Astrocyte (in vitro differentiated cells and primary cell): ENCODE results near the gene MYO16. TPM values are rescaled to one million over a fixed set of nuclear protein-coding genes. Genes with fewer than 3 reads are reported as not detected.
A peak's percentile ranks its signal among the peaks of the same experiment; 100 is the strongest.

Experiments
- DNase-seq: peaks from one replicate; pipeline ENCODE4 v3.0.0-alpha.2; 2010; ENCODE audit warnings: low read depth
- FAIRE-seq: peaks from 2 replicates; lab custom pipeline; 2011; peaks lifted over from hg19 to GRCh38; lab: Jason Lieb, UNC
- H2AFZ ChIP-seq: 2 replicates; pipeline ENCODE4 v1.6.0; 2012; ENCODE audit warnings: low read depth, low read length, inconsistent platforms
- H3K27ac ChIP-seq: 2 replicates; pipeline ENCODE4 v1.5.1; 2011; ENCODE audit warnings: low read depth, low read length, inconsistent platforms
- H3K27me3 ChIP-seq: 2 replicates; pipeline ENCODE4 v1.6.0; 2011; ENCODE audit warnings: low read length, inconsistent platforms; ENCODE audit not compliant: insufficient read depth
- H3K36me3 ChIP-seq: 2 replicates; pipeline ENCODE4 v1.5.1; 2011; ENCODE audit warnings: low read length, inconsistent platforms; ENCODE audit not compliant: insufficient read depth
- H3K4me1 ChIP-seq: 2 replicates; pipeline ENCODE4 v1.5.1; 2011; ENCODE audit warnings: low read length, inconsistent platforms; ENCODE audit not compliant: insufficient read depth
- H3K4me2 ChIP-seq: 2 replicates; pipeline ENCODE4 v1.6.0; 2012; ENCODE audit warnings: low read length, inconsistent platforms
- H3K4me3 ChIP-seq: 2 replicates; pipeline ENCODE4 v1.5.1; 2011; ENCODE audit warnings: low read depth, mild to moderate bottlenecking, low read length, inconsistent platforms; ENCODE audit not compliant: insufficient read depth
- H3K79me2 ChIP-seq: 2 replicates; pipeline ENCODE4 v1.6.0; 2012; ENCODE audit warnings: mild to moderate bottlenecking, low read length, inconsistent platforms; ENCODE audit not compliant: insufficient read depth
- H3K9ac ChIP-seq: 2 replicates; pipeline ENCODE4 v1.6.0; 2012; ENCODE audit warnings: mild to moderate bottlenecking, low read length, inconsistent platforms
- H3K9me3 ChIP-seq: 2 replicates; pipeline ENCODE4 v1.5.1; 2012; ENCODE audit warnings: low read depth, mild to moderate bottlenecking, low read length, inconsistent platforms; ENCODE audit not compliant: insufficient read depth
- H4K20me1 ChIP-seq: 2 replicates; pipeline ENCODE4 v1.6.0; 2012; ENCODE audit warnings: low read length, inconsistent platforms; ENCODE audit not compliant: insufficient read depth
- H3K27ac Mint-ChIP-seq: one replicate; pipeline ENCODE4 v1.8.0; 2021; ENCODE audit warnings: mild to moderate bottlenecking, mixed read lengths; ENCODE audit not compliant: unreplicated experiment
- H3K27me3 Mint-ChIP-seq: one replicate; pipeline ENCODE4 v1.8.0; 2021; ENCODE audit warnings: low read depth, mixed read lengths; ENCODE audit not compliant: unreplicated experiment
- H3K36me3 Mint-ChIP-seq: one replicate; pipeline ENCODE4 v1.8.0; 2021; ENCODE audit warnings: low read depth, mixed read lengths; ENCODE audit not compliant: unreplicated experiment
- H3K4me1 Mint-ChIP-seq: one replicate; pipeline ENCODE4 v1.8.0; 2021; ENCODE audit warnings: low read depth, mixed read lengths; ENCODE audit not compliant: unreplicated experiment
- H3K4me3 Mint-ChIP-seq: one replicate; pipeline ENCODE4 v1.8.0; 2021; ENCODE audit warnings: mild to moderate bottlenecking, moderate library complexity, mixed read lengths; ENCODE audit not compliant: unreplicated experiment
- H3K9me3 Mint-ChIP-seq: one replicate; pipeline ENCODE4 v1.8.0; 2021; ENCODE audit warnings: mild to moderate bottlenecking, mixed read lengths; ENCODE audit not compliant: unreplicated experiment
- EZH2 ChIP-seq: IDR thresholded peaks from 2 replicates; pipeline ENCODE4 v1.6.1; 2012; ENCODE audit warnings: mild to moderate bottlenecking, low read length, inconsistent platforms; ENCODE audit not compliant: insufficient read depth
- total RNA-seq: library from RNA; stranded (reverse); gene quantifications from 2 replicates; pipeline ENCODE4 v1.2.1, GENCODE V29; 2021
- TF ChIP-seq, protein P1 (sequence below): IDR thresholded peaks from 2 replicates; pipeline ENCODE4 v1.5.1; 2011; ENCODE audit warnings: low read depth, mild to moderate bottlenecking, inconsistent platforms, low read length, moderate library complexity; ENCODE audit not compliant: insufficient read depth

MYO16 gene
- total RNA-seq, 1 donor from 2014 or later: 0.14 TPM

GRCh38 chr13:109146912-109147647, 517.7 kb downstream of the MYO16 start:
- Histone ChIP-seq H3K27ac (peak overlapping the region; percentile 82), H3K4me1 (peaks cover 29% of the 10 kb centered on the region), H3K4me3 (no peak overlapping the region), H2AFZ (peak overlapping the region; percentile 13), H3K4me2 (peak overlapping the region; percentile 61), H4K20me1 (no peaks in the 10 kb centered on the region), H3K79me2 (no peaks in the 10 kb centered on the region), H3K9me3 (no peaks in the 10 kb centered on the region), H3K9ac (peak overlapping the region; percentile 71), H3K27me3 (no peaks in the 10 kb centered on the region), H3K36me3 (no peaks in the 10 kb centered on the region)
- FAIRE-seq (peak; percentile 81), DNase-seq (peak; percentile 96)
- TF ChIP-seq, protein P1, sequence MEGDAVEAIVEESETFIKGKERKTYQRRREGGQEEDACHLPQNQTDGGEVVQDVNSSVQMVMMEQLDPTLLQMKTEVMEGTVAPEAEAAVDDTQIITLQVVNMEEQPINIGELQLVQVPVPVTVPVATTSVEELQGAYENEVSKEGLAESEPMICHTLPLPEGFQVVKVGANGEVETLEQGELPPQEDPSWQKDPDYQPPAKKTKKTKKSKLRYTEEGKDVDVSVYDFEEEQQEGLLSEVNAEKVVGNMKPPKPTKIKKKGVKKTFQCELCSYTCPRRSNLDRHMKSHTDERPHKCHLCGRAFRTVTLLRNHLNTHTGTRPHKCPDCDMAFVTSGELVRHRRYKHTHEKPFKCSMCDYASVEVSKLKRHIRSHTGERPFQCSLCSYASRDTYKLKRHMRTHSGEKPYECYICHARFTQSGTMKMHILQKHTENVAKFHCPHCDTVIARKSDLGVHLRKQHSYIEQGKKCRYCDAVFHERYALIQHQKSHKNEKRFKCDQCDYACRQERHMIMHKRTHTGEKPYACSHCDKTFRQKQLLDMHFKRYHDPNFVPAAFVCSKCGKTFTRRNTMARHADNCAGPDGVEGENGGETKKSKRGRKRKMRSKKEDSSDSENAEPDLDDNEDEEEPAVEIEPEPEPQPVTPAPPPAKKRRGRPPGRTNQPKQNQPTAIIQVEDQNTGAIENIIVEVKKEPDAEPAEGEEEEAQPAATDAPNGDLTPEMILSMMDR: no peak
- TF ChIP-seq EZH2: no peak
- H3K4me1 Mint-ChIP-seq: peaks cover 20% of the 10 kb centered on the region
- no peak overlapping the region for H3K4me3 Mint-ChIP-seq
- H3K9me3 Mint-ChIP-seq: peaks cover 2% of the 10 kb centered on the region
- H3K27me3 Mint-ChIP-seq: no peaks in the 10 kb centered on the region
- no peaks in the 10 kb centered on the region for H3K36me3 Mint-ChIP-seq
- peak overlapping the region; percentile 44 for H3K27ac Mint-ChIP-seq

DNA sequence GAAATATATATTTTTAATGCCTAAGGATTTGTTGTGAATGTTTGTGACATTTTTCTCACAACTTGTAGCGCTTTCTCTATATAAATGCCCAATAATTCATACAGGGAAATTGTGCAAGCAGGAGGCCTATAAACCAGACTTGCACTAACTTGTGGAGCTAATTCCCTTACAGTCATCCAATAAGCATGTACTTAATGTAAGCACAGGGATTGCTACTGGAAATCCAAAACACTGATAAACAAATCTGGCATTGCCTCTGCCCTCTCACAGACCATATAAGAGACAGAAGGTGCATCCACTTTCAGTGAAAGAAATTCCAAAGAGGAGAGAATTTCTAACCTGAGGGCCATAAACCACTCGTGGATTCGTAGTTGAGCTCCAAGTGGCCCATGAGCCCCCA, 518.8 kb downstream of the MYO16 start:
- Histone ChIP-seq H3K9me3 (no peaks in the 10 kb centered on the region), H4K20me1 (no peaks in the 10 kb centered on the region), H3K9ac (no peak overlapping the region), H3K27ac (peak overlapping the region; percentile 32), H3K4me3 (no peak overlapping the region), H3K79me2 (no peaks in the 10 kb centered on the region), H3K36me3 (no peaks in the 10 kb centered on the region), H2AFZ (no peak overlapping the region), H3K4me2 (no peak overlapping the region), H3K27me3 (no peaks in the 10 kb centered on the region), H3K4me1 (peaks cover 29% of the 10 kb centered on the region)
- Mint-ChIP-seq H3K36me3 (no peaks in the 10 kb centered on the region), H3K27me3 (no peaks in the 10 kb centered on the region), H3K4me3 (no peak overlapping the region), H3K9me3 (no peaks in the 10 kb centered on the region), H3K27ac (no peak overlapping the region), H3K4me1 (peaks cover 20% of the 10 kb centered on the region)
- DNase-seq (peak; percentile 41), FAIRE-seq (no peak)
- TF ChIP-seq, protein P1: no peak
- TF ChIP-seq EZH2: no peak

- H3K4me1 Mint-ChIP-seq: peaks cover 28% of the 10 kb centered on the region
- Histone ChIP-seq H3K9ac (no peak overlapping the region), H3K27me3 (no peaks in the 10 kb centered on the region), H4K20me1 (no peaks in the 10 kb centered on the region), H3K4me2 (no peak overlapping the region), H3K4me1 (peaks cover 50% of the 10 kb centered on the region), H3K79me2 (no peaks in the 10 kb centered on the region), H3K4me3 (no peak overlapping the region), H3K27ac (no peak overlapping the region), H3K36me3 (no peaks in the 10 kb centered on the region), H3K9me3 (no peaks in the 10 kb centered on the region), H2AFZ (no peak overlapping the region)
- no peaks in the 10 kb centered on the region for H3K9me3 Mint-ChIP-seq
- no peak overlapping the region for H3K4me3 Mint-ChIP-seq
- no peaks in the 10 kb centered on the region for H3K27me3 Mint-ChIP-seq
- TF ChIP-seq, protein P1: no peak
- TF ChIP-seq EZH2: no peak
- H3K27ac Mint-ChIP-seq: no peak overlapping the region
- no peaks in the 10 kb centered on the region for H3K36me3 Mint-ChIP-seq
- FAIRE-seq (no peak), DNase-seq (no peak)
Measured at GRCh38 chr13:109150696-109151095, 521.3 kb downstream of the MYO16 start.
